GM19035 (cell line): Measurements from ENCODE around the gene SYT2.
"Not testable (repeated sequence)": the region's sequence is repeated elsewhere in the genome, so short reads cannot be mapped to it uniquely, and the experiment has no call there.

ENCODE experiments used
- ATAC-seq: cut with Tn5 transposase; IDR thresholded peaks from one replicate; pipeline ENCODE4 v1.9.1; 2021; ENCODE audit not compliant: unreplicated experiment

SYT2 gene

DNA sequence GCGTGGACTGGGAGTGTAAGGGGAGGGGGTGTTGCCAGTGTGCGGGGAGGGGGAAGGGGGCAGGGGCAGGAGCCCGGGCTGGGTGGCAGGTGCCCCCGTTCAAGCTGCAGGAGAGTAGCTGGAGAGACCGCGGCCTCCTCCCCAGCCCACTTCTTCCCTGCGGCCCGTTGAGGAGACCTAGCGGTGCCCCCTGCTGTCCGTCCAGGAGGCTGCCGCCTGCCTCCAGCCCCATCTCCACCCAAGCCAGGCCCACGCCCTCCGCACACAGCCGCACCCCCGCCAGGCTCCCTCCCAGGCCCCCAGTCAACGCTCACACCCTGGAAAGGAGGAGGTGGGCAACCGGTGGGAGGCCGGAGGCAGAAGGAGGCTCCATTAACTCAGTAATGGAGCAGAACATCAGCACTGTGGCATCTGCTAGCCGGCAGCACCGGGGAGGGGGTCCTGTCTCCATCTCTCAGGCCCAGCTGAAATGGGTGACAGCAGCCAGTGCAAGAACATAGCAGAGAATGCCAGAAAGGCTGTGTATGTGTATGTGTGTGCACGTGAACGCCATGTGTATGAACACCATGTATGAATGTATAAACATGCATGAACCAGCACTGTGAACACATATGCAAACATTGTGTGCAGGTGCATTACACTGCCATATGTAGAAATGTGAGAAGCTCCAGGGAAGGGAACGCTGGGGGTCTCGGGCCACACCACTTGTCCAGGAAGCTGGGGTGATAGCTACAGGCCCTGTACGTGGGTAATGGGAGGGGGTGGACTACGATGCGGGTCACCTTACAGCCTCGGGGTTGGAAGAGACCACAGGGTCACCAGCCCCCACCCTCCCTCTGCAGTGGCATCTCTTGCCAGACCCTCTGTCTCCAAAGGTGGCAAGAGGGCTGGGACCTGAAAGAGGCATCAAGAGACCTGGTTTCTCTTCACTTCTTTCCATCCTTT lies 84.6 kb downstream of the SYT2 start:
- ATAC-seq = no peak

DNA sequence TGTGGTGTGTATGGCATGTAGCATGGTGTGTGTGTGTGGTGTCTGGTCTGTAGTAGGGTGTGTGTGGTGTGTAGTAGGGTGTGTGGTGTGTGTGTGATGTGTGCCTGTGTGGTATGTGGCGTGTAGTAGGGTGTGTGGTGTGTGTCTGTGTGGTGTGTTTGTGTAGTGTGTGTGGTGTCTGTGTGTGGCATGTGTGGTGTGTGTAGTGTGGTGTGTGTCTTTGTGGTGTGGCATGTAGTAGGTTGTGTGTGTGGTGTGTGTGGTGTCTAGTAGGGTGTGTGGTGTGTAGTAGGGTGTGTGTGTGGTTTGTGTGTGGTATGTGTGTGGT lies 85.5 kb downstream of the SYT2 start:
- ATAC-seq = no peak

DNA sequence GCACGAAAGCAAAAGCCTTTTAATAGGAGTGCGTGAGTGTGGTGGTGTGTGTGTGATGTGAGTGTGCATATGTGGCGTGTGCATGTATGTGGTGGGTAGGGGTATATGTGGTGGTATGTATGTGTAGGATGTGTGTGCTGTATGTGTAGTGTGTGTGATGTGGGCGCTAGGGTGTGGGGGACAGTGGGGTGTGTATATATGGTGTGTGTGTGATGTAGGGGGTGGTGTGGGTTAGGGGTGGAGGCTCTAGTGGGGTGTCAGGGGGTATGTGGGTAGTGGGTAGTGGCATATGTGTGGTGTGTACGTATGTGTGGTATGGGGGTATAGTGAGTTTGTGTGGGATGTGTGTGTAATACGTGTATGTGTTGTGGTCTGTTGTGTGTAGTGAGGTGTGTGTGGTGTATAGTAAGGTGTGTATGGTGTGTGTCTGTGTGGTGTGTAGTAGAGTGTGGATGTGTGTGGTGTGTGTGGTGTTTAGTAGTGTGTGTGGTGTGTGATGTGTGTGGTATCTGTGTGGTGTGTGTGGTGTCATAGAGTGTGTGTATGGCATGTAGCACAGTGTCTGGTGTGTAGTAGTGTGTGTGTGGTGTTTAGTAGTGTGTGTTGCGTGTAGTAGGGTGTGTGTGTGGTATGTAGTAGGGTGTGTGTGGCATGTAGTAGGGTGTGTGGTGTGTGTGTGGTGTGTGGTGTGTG lies 86.0 kb downstream of the SYT2 start:
- ATAC-seq = no peak

DNA sequence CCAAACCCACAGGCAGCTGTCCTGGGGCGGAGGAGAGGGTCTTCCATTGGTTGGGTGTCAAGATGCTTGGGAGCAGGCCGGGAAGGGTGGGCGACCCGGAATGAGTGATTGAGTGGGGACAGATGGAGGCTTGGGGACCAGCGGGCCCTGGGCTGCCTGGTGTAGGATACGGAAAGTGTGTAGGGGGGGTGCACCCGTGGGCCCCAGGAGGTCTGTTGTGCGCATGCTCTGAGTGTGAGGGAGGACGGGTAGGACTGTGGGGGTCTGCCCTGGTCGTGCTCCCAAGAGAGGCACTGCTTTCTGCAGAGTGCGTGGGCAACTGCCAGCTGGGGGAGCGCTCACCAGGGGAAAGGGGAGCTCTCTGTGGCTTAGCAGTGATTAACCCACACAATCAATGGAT lies 86.8 kb downstream of the SYT2 start:
- ATAC-seq = not testable (repeated sequence)

DNA sequence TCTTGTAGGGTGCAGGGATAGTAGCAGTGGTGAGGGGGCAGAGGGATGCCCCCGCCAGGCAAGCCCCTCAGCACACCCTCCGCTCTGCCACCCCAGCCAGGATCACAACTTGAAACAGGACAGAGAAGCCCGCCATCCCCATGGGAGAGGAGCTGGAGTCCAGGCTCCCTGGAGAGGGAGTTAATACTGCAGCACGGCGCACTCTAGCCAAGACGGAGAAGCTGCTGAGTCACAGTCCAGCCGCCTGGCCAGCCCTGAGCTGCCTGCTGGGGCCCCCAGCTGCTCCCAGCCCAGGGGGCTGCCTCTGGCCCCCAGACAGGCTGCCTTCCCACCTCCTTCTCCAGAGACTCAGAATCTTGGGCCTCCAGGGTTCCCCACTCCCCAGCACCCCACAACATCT lies 87.2 kb downstream of the SYT2 start:
- ATAC-seq = no peak

DNA sequence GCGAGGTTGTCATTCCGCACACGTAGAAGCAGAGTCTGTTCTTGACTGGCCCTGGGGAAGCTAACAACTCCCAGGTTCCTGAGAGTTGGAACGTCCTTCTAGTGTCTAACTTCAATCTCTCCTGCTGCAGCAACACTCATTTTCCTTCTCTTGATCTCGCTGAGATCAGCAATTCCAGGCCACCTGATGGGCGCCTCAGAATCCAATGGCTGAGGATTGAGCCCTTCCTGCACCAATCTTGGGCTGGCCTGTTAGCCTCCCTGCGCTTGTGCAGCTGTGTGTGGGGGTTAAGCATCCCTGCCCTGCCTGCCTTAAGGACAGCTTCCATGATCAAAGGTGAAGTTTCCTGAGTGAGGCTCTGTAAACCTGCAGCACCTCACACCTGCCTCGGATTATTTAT lies 87.9 kb downstream of the SYT2 start:
- ATAC-seq = no peak

DNA sequence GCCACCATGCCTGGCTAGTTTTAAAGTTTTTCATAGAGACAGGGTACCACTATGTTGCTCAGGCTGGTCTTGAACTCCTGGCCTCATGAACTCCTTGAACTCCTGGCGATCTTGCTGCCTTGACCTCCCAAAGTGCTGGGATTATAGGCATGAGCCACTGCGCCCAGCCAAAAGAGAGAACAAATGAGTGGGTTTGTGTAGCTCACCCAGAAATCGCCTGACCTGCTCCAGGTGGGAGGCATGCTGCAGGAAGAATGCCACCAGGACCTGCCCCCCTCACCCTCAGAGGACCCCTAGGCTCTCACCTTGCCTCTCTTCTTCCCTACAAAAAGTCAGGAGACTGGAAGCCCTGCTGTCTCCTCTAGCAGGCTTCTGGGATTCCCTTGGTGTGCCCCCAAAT lies 88.8 kb downstream of the SYT2 start:
- ATAC-seq = no peak

DNA sequence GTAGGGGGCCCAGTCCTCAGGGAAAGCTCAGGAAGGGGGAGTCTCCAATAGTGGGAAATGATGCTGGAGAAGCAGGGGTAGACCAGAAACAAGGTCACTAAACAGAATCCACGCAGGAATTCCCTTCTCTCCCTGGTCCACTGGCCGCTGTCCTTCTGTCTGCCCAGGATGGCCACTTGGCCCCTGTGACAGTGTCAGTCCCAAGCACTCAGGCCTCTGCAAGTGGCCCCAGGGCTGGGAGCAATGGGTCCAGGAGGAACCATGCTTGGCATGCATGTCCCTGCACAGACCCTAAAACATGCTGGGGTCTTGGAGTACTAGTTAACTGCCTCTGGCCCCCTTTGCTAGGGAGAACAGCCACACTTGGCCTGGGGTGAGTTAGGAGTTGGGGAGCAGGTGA lies 90.2 kb downstream of the SYT2 start:
- not testable (repeated sequence) for ATAC-seq

DNA sequence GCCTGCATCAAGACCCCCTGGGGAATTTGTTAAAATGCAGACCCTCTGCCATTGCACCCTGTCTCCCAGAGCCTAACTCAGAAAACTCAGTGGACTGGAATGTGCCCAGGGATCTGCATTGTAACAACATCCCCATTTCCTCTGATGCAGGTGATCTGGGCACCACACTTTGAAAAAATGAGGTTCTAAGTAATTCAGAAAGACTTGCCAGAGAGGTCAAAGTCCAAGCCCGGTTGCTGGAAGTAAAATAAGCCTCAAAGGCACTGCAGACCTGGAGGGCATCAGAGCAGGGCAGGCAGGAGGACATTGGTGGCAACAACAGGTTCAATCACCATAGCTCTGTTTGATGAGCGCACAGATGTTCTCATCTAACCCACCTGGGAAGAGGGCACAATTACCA lies 90.7 kb downstream of the SYT2 start:
- ATAC-seq = no peak

DNA sequence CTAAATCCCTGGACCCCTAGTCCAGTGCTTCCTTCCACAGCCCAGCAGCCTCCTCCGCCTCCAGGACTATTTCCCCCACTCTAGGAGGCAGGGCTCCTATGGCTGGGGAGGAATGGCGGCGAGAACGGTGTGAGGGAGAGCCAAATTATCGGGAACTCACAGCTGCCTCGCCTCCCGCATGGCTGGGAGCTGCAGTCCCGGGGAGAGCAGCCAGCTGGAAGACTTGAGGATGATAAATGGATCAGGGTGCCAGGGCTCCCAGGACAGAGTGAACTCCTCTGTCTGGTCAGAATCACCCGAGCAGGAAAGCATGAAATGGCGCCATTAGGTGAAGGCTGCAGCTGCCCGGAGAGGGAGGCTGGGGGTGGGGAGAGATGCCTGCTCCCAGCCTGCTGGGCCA lies 91.2 kb downstream of the SYT2 start:
- not testable (repeated sequence) for ATAC-seq

DNA sequence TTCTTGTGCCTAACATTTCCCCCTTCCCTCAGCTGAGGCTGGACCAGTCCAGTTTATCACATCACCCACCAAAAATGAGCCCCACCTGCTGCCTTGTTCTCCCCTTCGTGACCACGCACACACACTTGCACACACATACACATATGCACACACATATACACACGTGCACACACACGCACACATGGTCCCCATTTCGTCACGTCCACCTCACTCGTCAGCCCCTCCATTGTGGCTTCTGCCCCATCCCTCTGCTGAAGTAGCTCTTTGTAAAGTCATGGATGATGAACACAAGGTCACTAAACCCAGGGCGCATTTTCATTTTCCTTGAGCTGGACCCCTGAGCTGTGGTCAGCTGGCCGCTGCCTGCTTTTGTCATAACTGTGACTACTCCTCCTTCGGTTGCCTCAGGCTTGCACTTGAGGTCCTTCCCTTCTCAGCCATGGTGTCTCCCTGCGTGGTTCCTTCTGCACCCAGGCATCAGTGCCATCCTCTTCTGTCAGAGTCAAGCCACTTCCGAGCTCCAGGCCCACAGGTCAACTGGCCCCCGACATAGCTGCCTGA lies 93.8 kb downstream of the SYT2 start:
- no peak for ATAC-seq

DNA sequence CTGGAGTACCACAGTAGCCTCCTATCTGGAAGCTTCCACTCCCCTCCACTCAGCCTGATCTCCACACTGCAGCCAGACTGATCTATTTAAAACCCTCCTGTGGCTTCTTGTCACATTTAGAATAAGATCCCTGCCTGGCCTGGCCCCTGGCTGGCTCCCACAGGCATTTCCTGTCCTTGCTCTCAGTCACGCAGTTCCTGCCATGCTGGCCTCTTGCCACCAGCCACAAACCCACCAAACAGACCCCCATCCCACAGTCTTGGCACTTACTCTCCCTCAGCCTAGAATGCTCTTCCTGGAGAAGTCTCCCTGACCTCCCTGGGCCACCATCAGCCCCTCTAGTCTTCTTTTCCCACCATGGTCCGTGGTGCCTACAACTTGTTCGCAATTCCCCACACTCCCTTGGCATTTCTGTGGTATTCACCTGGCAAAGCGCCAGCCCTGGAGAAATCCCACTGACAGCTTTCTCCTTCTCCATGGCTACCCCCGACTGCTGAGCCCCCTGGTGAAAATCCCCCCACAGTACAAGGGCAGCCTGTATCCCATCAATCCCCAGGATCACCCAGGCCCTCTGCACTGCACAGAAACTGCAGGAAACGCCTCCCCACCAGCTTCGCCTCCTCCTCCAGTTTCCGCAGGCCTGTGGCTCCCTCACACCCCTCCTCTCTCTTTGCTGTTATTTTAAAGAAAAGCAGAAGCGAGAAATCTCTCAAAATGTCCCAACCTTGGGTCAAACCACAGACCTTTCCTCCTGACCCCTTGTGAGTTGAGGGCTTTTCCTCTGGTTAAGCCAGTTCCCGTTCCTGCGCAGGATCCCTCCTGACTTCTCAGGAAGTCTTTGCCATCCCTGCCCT lies 94.5 kb downstream of the SYT2 start:
- ATAC-seq = peak; percentile 73

DNA sequence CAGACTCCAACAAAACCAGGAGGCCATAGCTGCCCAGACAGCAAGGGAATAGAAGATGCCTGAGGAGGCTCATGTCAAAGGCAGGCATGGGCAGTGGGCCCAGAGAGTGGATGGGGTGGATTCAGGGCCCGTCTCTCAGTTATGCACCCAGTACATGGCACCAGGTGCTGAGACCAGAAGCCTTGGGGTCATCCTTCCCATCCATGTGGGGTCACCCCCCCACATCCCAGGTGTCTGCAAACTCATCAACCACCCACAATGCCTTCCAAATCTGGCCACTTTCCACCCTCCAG lies 95.1 kb downstream of the SYT2 start:
- ATAC-seq = not testable (repeated sequence)

DNA sequence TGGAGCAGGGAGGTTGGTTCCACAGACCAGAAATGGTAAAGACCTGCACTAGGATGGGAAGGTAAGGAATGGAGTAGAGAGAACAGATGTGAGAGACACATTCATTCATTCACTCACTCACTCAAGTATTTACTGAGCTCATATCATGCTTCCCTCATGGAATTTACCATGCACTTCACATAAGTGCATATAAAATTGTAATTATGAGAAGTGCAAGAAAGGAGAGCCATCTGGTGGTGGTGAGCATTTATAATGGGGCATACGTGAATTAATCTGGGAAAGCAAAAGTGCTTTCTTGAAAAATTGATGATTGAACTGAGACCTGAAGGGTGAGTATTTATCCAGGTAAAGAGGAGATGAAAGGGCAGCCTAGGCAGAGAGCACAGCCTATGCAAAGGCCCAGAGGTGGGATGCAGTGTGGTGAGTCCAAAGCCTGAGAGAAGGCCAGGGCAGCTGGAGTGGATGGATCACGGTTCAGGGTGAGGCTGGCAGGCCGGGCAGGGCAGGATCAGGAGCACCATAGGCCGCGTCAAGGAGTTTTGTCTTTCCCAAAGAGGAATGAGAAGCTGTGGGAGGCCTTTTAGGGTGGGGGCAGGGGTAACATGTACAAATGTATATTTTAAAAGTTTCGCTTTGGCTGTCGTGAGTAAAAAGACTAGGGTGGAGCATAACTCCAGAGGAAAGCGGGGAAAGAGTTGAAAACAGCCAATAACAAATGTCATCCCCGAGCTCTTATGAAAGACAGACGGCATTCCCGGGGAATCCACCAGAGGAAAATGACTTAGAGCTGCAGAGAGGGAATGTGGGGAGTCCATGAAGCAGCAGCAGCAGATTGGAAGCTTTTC lies 95.7 kb downstream of the SYT2 start:
- not testable (repeated sequence) for ATAC-seq

DNA sequence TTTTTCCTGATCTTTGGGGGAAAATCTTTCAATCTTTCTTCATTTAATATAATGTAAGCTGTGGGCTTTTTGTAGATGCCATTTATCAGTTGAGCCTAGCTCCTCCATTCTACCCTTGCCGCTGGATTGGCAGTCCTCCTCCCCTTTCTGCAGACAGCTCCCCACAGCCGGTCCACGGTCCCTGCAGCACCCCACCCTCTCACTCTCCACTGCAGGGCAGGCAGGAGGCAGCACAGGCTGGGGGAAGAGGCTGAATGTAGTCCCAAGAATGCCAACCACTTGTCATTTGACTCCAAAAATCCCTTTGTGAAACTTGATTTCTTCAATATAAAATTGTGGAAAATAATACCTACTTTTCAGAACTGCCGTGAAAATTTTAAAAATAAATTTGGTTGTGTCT lies 96.7 kb downstream of the SYT2 start:
- no peak for ATAC-seq

DNA sequence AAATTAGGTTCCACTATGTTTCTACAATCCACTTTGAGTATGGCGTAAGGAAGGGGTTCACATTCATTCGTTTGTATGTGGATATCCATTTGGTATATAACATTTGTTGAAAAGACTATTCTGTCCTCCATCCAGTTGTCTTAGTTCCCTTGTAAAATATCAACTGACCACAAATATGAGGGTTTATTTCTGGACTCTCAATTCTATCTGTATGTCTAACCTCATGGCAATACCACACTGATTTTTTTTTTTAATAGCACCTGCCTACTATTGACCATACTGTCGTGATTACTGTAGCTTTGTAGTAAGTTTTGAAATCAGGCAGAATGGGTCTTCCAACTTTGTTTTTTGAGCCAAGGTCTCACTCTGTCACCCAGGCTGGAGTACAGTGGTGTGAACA lies 98.2 kb downstream of the SYT2 start:
- ATAC-seq = not testable (repeated sequence)

DNA sequence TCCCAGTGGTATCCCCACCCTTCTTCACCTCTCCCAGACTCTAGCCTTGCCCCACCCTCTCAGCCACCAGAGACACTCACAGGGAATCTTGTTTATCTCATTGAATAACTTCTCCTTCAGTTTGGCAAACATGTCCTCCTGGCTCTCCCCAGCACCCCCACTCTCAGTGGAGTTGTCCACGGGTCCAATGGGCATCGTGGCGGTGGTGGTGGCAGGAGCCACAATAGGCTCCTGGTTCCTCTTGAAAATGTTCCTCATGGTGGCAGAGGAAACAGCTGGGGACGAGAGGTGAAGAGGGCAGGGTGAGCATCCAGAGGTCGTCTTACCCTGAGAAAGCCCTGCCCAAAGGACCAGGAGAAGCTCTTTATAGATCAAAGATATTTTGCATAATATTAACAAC lies 104.7 kb downstream of the SYT2 start:
- ATAC-seq = no peak

DNA sequence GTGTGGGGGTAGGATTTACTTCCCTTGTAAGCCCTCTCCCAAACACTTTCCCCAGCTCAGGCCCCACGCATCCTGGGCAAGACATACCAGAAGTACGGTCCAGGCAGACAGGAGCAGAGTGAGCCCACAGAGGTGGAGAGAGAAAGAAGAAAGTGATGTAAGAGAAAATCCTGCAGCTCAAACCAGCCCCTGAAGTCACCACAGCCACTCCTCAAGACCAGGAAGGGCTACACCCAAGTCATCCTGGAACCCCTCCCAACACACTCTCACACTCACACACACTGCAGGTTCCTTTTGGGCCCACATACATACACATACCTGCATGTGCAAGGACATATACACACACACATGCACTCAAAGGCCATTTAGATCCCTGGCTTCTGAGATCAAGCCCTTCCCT lies 106.8 kb downstream of the SYT2 start:
- no peak for ATAC-seq

DNA sequence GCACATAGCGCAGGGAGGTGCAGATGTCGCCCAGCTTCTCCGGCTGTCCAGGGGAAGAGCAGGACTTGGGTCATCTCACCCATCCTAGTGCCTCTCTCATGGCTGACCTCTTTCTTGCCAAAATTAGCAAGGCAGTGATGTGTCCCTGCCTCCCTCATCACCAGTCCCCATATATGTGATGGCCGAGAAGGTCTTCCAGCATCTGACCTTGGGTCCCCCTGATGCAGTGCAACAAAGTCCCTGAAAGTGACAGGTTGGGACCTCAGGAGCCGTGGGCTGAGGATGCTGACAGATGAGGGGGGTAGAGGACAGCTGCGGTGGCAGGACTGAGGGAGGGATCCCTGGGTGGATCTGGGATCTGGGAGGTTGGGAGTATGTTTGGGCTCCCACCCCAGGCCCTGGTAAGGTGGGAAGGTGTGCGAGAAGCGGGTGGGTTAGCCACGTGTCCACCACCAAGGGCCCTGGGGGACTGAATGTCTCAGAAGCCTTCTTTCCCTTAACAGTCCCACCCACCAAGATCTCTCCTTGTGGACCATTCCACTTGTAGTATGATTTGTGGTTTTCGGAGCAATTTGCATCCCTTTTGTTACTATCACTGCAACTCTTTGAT lies 109.7 kb downstream of the SYT2 start:
- no peak for ATAC-seq
